HG02870 (cell line): ENCODE measurements around the gene SOX30.

Source experiments
- ATAC-seq: cut with Tn5 transposase; IDR thresholded peaks from one replicate; pipeline ENCODE4 v1.9.1; 2021; ENCODE audit warnings: mild to moderate bottlenecking, moderate library complexity; ENCODE audit not compliant: unreplicated experiment

Gene SOX30

DNA sequence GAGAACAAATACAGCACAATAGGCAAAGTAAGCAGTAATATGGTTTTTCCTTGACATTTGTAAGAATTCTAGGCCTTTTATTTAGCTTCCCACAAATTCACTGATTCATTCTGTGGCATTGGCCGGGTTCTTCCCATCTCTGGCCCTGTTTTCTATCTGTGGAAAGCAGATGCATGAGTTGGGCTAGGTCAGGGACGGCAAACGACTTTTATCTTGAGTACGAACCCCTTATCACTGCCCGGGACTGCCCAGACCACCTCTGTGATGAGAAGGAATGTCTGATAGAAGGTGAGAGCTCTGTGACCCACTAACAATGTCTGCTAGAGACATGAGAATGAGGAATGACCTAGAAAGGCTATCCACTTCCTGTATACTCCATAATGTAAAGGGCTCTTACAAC is 41.2 kb downstream of the SOX30 start:
- peak; percentile 1 for ATAC-seq

DNA sequence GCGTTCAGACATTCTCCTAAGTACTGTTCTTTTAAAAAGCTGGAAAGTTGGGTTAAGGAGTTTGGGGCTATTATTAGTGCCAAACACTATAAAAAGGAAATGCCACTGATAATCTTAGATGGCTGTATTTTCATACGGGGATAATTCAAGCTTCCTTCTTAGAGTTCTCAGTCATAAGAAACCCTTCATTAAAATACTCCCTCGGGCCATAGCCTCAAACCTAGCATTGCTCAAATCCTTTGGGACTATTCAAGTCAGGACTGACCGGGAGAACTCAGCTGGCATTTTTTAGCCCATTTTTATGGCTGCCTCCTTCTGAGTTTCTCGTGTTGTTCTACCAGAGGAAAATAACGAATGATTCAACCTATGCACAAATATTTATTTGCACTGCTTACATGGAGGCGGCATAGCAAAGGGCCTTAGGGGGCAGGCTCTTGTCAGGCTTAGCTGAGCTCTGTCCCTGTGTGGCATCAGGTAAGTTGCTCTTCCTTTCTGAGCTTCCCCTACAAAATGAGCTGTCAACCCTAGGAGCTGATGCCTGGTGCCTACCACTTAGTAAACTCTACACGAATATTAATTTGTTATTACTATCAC is 43.2 kb downstream of the SOX30 start:
- no peak for ATAC-seq

DNA sequence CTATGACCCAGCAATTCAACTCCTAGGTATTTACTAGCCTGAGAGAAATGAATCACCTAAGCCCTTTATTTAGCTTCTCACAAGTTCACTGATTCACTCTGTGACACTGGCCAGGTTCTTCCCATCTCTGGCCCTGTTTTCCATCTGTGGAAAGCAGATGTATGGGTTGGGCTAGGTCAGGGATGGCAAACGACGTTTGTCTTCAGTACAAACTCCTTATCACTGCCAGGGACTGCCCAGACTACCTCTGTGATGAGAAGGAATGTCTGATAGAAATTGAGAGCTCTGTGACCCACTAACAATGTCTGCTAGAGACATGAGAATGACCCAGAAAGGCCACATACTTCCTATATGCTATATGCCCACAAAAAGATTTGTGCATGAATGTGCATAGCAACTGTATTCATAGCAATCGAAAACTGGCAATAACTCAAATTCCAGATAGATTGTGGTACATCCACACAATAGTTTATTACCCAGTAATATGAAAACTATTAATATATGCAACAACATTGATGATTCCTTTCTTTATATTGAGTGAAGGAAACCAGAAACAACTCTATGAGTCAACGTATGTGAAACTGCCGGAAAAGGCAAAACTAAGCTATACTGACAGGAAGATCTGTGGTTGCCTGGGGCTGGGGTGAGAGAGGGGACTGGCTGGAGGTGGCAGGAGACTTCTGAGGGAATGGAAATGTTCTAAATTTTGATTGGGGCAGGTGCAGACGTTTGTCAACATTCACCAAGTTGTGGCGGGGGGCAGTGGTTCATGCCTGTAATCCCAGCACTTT is 44.7 kb downstream of the SOX30 start:
- no peak for ATAC-seq

DNA sequence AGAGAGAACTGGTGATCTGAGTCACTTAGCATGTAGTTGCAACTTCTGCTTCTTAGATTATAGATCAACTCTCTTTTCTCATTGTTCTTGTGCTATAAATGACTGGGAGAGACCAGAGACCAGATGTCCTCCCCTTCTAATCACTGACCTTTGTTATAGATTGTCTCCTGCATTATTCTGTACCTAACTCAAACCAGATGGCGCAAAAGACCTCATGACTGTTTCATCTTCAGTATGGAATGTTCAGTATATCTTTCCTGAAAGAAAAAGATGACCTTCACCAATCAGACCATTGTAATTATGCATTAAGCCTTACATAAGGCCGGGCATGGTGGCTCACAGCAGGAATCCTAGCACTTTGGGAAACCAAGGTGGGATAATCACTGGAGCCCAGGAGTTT is 46.2 kb downstream of the SOX30 start:
- ATAC-seq, result no peak

DNA sequence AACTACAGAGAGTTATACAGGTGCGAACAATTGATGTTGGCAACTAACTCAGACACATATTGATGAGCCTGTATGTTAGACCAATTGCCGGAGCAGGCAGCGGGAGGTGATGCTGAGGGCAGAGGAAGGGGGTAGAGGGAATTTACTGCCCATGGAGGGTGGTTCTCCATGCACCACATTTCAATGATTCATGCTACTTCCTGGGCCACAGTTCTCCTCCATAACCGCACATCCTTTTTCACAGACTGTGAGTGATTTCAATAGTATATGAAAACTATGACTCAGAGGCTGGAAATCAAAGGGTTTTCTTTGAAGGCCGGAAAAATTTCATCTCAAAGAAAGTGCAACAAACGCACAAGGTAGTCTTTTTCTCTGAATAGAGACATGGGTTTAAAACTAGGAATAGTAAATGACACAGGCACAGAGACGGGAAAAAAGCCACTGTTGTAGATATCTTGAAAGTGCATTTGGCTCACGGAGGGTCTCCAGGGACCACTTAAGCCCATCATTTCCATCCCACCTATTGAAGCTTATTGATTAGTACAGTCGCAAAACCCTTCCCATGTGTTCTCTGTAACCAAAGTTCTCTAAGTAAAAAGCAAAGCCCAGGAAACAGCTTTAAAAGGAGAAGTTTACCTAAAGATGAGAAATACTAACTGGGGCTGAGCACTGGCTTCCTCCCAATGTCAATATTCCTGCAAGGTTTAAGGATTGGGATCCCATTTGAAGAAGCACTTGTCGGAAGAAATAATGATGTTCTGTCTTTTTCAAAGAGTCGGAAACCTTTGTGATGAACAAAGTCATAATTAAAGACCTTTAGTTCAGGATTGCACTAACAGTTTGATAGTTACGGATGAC is 48.7 kb downstream of the SOX30 start:
- ATAC-seq, result no peak

DNA sequence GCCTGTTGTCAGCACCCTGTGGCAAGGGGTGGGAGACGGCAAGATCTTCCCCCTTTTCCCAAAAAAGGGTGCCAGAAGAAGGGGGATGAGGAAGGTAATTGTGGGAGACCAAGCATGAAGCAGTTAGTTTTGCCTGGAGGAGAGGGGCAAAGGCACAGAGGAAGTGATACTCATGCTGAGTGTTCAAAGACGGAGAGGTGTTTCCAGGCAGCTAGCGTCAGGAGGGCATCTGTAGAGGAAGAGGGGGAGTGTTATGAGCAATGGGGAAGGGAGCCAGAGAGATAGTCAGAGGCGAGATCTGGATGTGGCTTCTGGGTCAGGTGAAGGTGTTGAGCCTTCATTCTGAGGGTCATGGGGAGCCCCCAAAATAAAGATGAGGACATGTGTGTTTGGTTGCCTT is 49.7 kb downstream of the SOX30 start:
- peak; percentile 39 for ATAC-seq

DNA sequence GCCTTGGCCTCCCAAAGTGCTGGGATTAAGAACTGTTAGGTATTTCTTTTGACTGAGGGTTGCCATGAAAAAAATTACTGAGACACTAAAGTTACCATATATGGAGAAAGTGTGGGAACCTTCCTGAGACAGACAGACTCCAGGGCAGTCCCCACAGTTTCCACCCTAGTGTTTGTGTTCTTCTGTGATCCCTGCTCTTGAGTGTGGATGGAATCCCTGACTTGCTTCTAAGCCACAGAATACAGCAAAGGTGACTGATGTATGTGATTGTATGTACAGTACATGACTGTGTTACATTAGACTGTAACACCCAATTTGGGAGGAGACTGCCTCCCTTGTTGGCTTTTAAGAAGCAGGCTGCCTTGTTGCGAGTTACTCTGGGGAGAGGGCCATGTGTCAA is 52.0 kb downstream of the SOX30 start:
- ATAC-seq, result no peak

DNA sequence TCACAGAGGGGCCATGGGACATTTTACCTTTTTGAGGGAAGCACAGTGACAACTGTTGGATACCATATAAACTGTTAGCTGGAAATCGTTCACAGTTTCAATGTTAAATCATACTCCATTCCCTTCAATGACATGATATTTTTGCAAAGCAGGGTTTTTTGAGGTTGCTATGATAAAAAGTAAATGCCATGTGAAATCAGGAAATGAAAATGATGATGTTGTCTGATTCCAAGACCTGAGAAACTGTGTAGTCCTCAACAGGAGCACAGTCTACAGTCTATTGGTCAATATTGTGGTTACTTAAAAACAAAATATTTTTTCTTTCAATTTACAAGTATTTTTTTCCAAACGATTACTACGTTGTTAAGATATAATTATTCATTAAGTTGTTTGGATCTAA is 52.7 kb downstream of the SOX30 start:
- ATAC-seq, result no peak

DNA sequence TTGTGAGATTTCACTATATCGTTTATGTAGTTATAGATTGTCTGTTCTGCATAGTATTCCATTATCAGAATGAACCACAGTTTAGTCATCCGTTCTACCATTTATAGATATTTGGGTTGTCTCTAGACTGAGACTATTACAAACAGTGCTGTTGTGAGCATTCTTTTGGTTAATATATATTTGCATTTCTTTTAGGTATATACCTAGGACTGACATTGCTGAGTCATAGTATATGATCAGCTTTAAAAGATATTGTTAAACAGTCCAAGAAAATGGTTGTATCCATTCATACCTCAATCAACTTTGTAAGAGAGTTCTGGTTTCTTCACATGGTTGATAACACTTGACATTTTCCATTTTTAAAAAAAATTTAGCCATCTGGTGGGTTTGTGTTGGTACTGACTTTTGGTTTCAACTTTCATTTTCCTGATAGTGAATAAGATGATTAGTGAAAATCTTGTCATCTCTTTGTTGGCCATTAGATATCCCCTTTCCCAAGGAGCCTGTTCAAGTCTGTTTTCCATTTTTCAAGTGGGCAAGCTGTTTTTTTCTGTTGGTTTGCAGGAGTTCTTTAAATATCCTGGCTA is 53.8 kb downstream of the SOX30 start:
- ATAC-seq, result peak; percentile 27

DNA sequence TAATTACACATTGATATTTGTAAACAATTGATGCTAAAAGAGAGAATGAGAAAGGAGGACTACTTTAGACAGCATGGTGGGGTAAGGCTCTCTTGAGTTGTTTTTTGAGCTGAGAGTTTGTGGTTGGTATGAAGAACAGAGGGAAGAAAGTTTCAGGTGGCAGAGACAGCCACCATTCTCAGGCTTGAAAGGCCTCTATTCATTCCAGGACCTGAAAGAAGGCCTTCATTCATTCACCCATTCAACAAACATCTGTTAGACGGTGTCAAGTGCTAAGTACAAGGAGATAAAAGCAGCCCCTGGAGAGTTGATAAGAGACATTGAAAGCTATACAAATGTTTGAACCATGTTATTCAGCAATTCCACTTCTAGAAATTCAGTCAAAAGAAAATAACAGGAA is 55.0 kb downstream of the SOX30 start:
- no peak for ATAC-seq

DNA sequence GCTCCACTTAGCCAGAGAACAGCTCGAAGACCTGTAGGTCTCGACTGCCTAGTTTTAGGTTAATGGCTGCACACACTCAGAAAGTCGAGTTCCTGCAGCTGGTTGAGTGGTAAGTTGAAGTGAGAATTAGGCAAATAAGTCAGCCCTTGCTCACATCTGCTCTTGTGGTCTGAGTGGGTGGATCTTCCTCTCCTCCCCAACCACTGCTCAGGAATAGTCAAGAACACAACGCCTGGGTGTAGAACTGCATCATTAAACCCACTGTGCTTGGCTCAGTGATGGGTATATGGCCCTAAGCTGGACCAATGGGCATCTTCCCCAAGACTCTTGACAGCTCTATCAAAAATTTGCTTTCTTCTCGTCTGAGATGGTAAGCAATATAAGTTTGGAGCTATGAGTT is 55.8 kb downstream of the SOX30 start:
- peak; percentile 71 for ATAC-seq

DNA sequence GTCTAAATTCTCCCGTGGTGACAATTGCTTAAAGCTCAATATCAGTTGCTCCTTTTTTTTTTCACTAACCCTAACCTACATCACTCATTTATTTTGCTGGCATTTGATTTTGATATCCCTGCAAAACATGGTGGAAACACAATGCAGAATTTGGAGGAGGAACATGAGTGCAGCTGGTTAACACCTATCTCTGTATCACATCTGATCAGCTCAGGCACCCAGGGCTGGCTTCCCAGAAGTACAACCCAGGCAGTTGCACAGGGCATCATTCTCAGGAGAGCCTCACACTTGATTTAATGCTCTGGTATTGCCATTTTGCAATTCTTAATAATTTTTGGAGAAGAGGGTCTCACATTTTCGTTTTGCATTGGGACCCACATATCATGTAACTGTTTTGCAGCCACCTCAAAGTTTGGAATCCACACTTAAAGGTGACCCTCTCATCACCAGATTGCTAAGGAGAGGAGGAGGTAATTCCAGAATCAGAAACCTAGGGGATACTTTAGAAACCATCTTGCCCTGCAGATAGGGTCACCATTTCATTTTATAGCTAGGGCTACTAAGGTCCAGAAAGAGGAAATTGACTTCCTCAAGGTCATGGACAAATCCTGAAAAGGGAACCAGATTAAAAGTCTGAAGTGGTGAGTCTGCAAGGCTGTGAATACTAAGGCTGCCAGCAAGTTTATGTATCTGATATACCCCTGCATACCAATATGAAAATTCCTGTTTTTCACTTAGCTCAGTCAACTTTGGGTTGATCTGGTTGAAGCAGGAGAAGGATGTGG is 57.4 kb downstream of the SOX30 start:
- no peak for ATAC-seq

DNA sequence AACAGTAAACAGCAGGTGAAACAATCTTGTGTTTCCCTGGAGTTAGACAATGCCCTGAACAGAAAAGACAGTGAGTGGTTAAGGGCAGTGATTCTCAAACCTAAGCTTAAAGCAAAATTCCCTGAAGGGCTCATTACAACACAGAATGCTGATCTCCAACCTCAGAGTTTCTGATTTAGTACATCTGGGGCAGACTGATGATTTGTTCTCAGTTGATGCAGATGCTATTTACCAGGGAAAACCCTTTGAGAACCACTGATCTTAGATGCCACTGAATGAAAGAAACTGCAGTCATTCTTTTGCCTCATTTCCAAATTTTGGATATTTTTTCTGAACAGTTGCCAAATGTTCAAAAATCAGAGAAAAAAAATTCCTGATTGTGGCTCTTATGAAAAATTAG is 58.0 kb downstream of the SOX30 start:
- no peak for ATAC-seq

DNA sequence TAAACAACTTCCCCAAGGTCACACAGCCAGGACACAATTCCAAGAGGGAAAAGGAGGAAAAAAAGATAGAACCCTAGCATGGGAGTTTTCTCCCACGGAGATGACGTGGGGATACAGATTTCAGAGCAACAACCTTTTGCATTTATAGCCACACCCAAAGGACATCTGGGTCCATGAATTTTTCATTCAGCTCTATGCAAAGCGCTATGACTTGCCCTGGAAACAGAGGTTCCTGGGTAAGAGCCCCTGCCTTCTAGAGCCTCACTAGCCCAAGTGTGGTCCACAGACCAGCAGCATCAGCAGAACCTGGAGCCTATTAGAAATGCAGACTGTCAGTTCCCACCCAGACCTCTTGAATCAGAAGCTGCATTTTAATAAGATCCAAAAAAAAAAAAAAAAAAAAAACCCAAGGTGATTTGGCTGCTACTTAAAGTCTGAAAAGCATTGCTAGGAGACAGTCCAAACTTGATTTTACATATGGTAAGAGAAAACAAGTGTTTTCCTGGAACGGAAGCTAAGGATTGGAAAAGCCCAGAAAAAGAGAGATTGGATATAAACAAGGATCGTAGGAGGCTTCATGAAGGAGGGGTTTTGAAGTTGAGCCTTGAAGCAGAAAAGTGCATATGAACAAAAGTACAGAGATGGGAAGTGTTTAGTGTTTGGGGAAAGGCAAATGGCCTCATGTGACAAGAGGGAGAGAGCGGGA is 59.0 kb downstream of the SOX30 start:
- ATAC-seq, result no peak

DNA sequence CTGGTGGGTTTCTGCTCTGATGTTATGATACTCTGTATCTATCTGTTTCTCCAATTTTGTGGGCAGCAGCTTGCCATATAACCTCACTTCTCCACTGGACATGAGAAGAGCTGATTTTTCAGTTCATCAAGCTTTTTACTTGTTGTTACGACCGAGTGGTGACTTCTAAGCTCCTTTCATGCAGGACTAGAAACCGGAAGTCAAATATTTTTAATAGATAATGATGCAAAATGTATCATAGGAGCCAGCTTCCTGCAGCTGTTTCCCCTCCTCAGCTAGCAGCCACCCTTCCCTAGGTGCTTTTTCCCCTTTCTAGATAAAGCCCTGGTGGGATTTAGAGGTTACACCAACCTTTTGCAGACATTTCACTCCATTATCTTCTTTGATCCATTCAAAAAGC is 59.6 kb downstream of the SOX30 start:
- no peak for ATAC-seq

DNA sequence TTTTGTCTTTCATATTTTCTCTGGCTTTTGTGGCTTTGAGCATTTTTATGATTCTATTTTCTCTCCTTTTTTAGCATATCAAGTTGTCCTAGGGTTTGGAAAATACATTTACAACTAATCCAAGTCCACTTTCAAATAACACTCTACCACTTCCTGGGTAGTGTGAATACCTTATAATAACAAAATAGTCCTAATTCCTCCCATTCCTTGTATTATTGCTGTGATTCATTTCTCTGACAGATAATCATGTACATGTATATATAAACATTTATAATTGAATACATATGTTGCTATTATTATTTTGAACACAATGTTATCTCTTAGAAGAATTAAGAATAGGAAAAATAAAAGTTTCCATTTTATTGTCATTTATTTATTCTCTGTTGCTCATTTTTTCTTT is 61.8 kb downstream of the SOX30 start:
- no peak for ATAC-seq

DNA sequence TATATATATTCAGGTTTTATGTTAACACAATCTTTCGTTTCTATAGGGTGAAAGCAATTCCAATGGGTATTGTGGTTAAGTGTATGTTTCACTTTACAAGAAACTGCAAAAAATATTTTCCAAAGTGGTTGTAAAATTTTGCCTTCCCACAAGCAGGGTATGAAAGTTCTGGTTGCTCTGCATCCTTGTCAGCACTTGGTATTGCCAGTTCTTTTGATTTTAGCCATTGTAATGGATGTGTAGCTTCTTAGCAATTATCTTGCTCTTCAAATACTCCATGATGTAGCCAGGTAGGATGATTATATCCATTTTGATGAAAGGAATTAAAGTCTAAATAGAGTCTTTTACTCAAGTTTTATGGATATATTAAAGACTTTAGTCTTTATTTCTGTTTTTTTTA is 67.6 kb downstream of the SOX30 start:
- no peak for ATAC-seq

DNA sequence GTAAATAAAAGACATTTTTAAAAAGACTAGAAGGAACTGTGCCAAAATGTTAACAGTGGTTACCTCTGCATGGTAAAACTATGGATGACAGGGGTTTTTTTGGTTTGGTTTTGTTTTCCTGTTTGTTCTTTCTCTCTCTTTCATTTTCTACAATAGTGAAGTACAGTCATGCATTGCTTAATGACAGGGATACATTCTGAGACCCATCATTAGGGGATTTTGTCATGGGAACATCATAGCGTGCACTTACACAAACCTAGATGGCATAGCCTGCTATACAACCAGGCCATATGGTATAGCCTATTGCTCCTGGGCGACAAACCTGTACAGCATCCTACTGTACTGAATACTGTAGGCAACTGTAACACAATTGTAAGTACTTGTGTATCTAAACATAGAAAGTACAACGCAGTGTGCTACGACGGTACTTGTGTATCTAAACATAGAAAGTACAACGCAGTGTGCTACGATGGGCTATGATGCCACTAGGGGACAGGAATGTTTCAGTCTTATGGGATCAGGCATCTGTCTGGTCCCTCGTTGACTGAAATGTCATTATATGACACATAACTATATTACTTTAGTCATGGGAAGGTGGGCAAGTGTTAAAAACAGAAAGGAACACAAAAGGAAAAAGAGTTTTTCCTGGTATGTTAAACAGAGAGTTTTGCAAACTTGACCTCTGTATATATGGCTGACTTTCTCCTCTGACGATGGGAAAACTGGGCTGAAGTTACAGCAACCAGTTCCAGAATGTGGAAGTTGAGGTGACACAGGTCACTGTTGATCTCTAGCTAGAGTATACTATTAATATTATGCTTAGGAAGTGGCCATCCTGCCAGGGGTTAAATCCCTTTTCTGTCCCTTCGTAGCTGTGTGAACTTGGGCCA is 69.3 kb downstream of the SOX30 start:
- peak; percentile 47 for ATAC-seq

DNA sequence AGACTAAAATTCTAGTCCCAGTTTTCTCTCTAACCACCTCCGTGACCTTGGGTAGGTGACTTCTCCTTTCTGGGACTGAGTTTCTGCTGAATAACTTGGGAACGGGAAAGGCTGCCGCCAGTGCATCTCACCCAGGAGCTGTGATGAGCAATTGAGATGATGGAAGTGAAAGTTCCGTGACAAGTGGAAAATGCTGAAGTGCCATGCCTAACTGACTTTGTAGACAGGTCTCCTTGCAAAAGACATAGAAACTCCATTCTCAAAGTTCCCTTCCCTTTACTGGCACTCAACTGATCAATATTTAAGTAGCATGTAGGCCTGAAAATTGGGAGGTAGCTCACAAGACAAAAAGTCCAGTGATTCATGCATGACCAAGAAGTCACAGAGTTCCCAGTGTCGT is 70.3 kb downstream of the SOX30 start:
- ATAC-seq, result no peak
